CD4-positive, alpha-beta T cell (primary cell): Measurements from ENCODE around the gene PCDHA1. TPM values are rescaled to one million over a fixed set of nuclear protein-coding genes. Genes with fewer than 3 reads are reported as not detected.
"Not testable (repeated sequence)": the region's sequence is repeated elsewhere in the genome, so short reads cannot be mapped to it uniquely, and the experiment has no call there.

ENCODE experiments used
- ATAC-seq: fragments of 200-7000 bp; cut with Tn5 transposase; one replicate; pipeline ENCODE4 v1.10.0; 2022; ENCODE audit warnings: mild to moderate bottlenecking; ENCODE audit not compliant: poor library complexity
- CTCF ChIA-PET: fragments of 350-600 bp; sonication (Branson Sonifier 250); formaldehyde crosslinking; loops from one replicate; lab custom pipeline; 2021; ENCODE audit warnings: antibody characterized with exemption, inconsistent platforms; lab: Charles Lee
- POLR2A ChIA-PET: fragments of 350-600 bp; sonication (Branson Sonifier 250); formaldehyde crosslinking; loops from one replicate; lab custom pipeline; 2021; ENCODE audit warnings: antibody characterized with exemption, inconsistent platforms; lab: Charles Lee
- DNase-seq, 14 experiments: peaks; one replicate each; pipeline ENCODE4 v3.0.0-alpha.2; 2013 to 2020; ENCODE audit warnings: mixed read lengths in 2 of 14
- H3K27ac ChIP-seq, 2 donors: one replicate each; pipeline versions ENCODE4 v1.5.1 to v1.7.0; 2013; ENCODE audit warnings: low read length in 2 of 2, low read depth in 1 of 2, mild to moderate bottlenecking in 1 of 2
- H3K27me3 ChIP-seq, 2 experiments: 1 replicate in 1 of 2; 2 replicates in 1 of 2; pipeline versions ENCODE4 v1.6.1 to v1.7.0; 2013; ENCODE audit warnings: low read length in 2 of 2, control low read depth in 1 of 2, mild to moderate bottlenecking in 1 of 2, moderate library complexity in 1 of 2; ENCODE audit not compliant: insufficient read depth in 2 of 2, control insufficient read depth in 1 of 2
- H3K36me3 ChIP-seq: one replicate; pipeline ENCODE4 v1.6.1; 2013; ENCODE audit warnings: low read length, control low read depth; ENCODE audit not compliant: insufficient read depth
- H3K4me1 ChIP-seq: one replicate; pipeline ENCODE4 v1.6.1; 2013; ENCODE audit warnings: low read length, control low read depth; ENCODE audit not compliant: insufficient read depth
- H3K4me3 ChIP-seq: one replicate; pipeline ENCODE4 v1.5.1; 2013; ENCODE audit warnings: mild to moderate bottlenecking, low read length, moderate library complexity
- H3K9me3 ChIP-seq, 2 experiments: 1 replicate in 1 of 2; 2 replicates in 1 of 2; pipeline versions ENCODE4 v1.6.1 to v1.7.0; 2013; ENCODE audit warnings: low read length in 2 of 2, mild to moderate bottlenecking in 2 of 2, control low read depth in 1 of 2, moderate library complexity in 1 of 2; ENCODE audit not compliant: control insufficient read depth in 1 of 2, insufficient read depth in 1 of 2
- H3K27ac Mint-ChIP-seq: one replicate; pipeline ENCODE4 v1.8.0; 2020; ENCODE audit warnings: mixed read lengths
- H3K27me3 Mint-ChIP-seq: one replicate; pipeline ENCODE4 v1.8.0; 2021; ENCODE audit warnings: mixed read lengths
- H3K36me3 Mint-ChIP-seq: one replicate; pipeline ENCODE4 v1.8.0; 2021; ENCODE audit warnings: low read depth, mixed read lengths
- H3K4me1 Mint-ChIP-seq: one replicate; pipeline ENCODE4 v1.8.0; 2021; ENCODE audit warnings: low read depth, mixed read lengths
- H3K4me3 Mint-ChIP-seq: one replicate; pipeline ENCODE4 v1.8.0; 2020; ENCODE audit warnings: mild to moderate bottlenecking, mixed read lengths
- H3K9me3 Mint-ChIP-seq: one replicate; pipeline ENCODE4 v1.8.0; 2020; ENCODE audit warnings: mixed read lengths
- CTCF ChIP-seq: fragments of 200-600 bp; IDR thresholded peaks from one replicate; pipeline ENCODE4 v1.8.0; 2022; ENCODE audit warnings: antibody characterized with exemption, mild to moderate bottlenecking
- intact Hi-C, 2 experiments: fragments of 100-400 bp; cut with DNase I in 1 of 2; cut with micrococcal nuclease in 1 of 2; formaldehyde crosslinking; loops; one replicate each; pipeline versions ENCODE4 v1.15.1 to v1.9.0; 2023 to 2025; cut with DNase I, micrococcal nuclease
- total RNA-seq, 174 experiments: library from RNA in 2 of 174; stranded (reverse) in 2 of 174; gene quantifications; one replicate each; pipeline ENCODE4 v1.2.3 and lab custom pipeline; 2021 to 2026

Gene PCDHA1
- total RNA-seq, 2 experiments from 2014 or later = not detected

GRCh38 chr5:140840978-140841962 lies 55.3 kb downstream of the PCDHA1 start, which contains the start of gene PCDHA8:
TSS of gene PCDHA8 (plus strand) at chr5:140841187. CDS start at chr5:140841322, 135 bp downstream.
- Histone ChIP-seq H3K36me3 (no peaks in the 10 kb centered on the region), H3K4me1 (no peaks in the 10 kb centered on the region), H3K4me3 (no peak within 1 kb of the TSS), H3K27ac (no peak within 1 kb of the TSS), H3K27me3 (peaks cover 12 to 18% of the 10 kb centered on the region in 2 experiments), H3K9me3 (peaks cover 14 to 31% of the 10 kb centered on the region in 2 experiments)
- Mint-ChIP-seq H3K27ac (no peak within 1 kb of the TSS), H3K36me3 (peaks cover 5% of the 10 kb centered on the region), H3K27me3 (peaks cover 31% of the 10 kb centered on the region), H3K9me3 (peaks cover 13% of the 10 kb centered on the region), H3K4me1 (no peaks in the 10 kb centered on the region), H3K4me3 (no peak within 1 kb of the TSS)
- no peak for ATAC-seq
- TF ChIP-seq CTCF = no peak
- peak in 1 of 14 experiments; percentile 5 for DNase-seq
- intact Hi-C loops = no loop called here
- ChIA-PET POLR2A (no interaction called here), CTCF (interaction anchor here (0.6 kb wide), 1 partner anchor 715 kb away, joined by 3 read pairs; no protein-coding TSS in a partner anchor)

GRCh38 chr5:140842798-140843733 lies 57.1 kb downstream of the PCDHA1 start:
- TF ChIP-seq CTCF = no peak
- peaks cover 42% of the 10 kb centered on the region for H3K27me3 Mint-ChIP-seq
- H3K27ac Mint-ChIP-seq = no peak overlapping the region
- peaks cover 5% of the 10 kb centered on the region for H3K36me3 Mint-ChIP-seq
- no peak overlapping the region for H3K4me3 ChIP-seq
- H3K27me3 ChIP-seq = peaks cover 17 to 25% of the 10 kb centered on the region in 2 experiments
- no peaks in the 10 kb centered on the region for H3K4me1 ChIP-seq
- H3K4me3 Mint-ChIP-seq = no peak overlapping the region
- H3K36me3 ChIP-seq = no peaks in the 10 kb centered on the region
- ChIA-PET POLR2A (no interaction called here), CTCF (no interaction called here)
- no peak overlapping the region for H3K27ac ChIP-seq
- H3K4me1 Mint-ChIP-seq = no peaks in the 10 kb centered on the region
- ATAC-seq (no peak), DNase-seq (no peak)
- intact Hi-C loops = no loop called here
- peaks cover 18% of the 10 kb centered on the region for H3K9me3 Mint-ChIP-seq
- peaks cover 12 to 26% of the 10 kb centered on the region in 2 experiments for H3K9me3 ChIP-seq

GRCh38 chr5:140848139-140849102 lies 62.5 kb downstream of the PCDHA1 start, which contains the start of gene PCDHA9:
TSS of gene PCDHA9 (plus strand) at chr5:140848382. CDS start at chr5:140848496, 114 bp downstream.
- H3K36me3 Mint-ChIP-seq, ATAC-seq, H3K4me3 ChIP-seq, DNase-seq, H3K27ac Mint-ChIP-seq, H3K36me3 ChIP-seq, POLR2A ChIA-PET, H3K9me3 Mint-ChIP-seq, H3K27ac ChIP-seq, H3K4me1 ChIP-seq, intact Hi-C loops, CTCF ChIA-PET, H3K4me1 Mint-ChIP-seq, H3K4me3 Mint-ChIP-seq: not testable (repeated sequence)
- H3K27me3 ChIP-seq = peaks cover 15 to 18% of the 10 kb centered on the region in 2 experiments
- peaks cover 7 to 29% of the 10 kb centered on the region in 2 experiments for H3K9me3 ChIP-seq
- H3K27me3 Mint-ChIP-seq = peaks cover 36% of the 10 kb centered on the region

GRCh38 chr5:140849831-140850634 lies 64.1 kb downstream of the PCDHA1 start:
- CTCF ChIA-PET, H3K4me1 Mint-ChIP-seq, H3K36me3 ChIP-seq, H3K4me1 ChIP-seq, DNase-seq, H3K36me3 Mint-ChIP-seq, ATAC-seq, POLR2A ChIA-PET, intact Hi-C loops, H3K9me3 Mint-ChIP-seq, H3K4me3 ChIP-seq, H3K27ac Mint-ChIP-seq, H3K27ac ChIP-seq, H3K4me3 Mint-ChIP-seq: not testable (repeated sequence)
- Histone ChIP-seq H3K27me3 (peaks cover 20 to 25% of the 10 kb centered on the region in 2 experiments), H3K9me3 (peaks cover 9 to 28% of the 10 kb centered on the region in 2 experiments)
- H3K27me3 Mint-ChIP-seq = peaks cover 38% of the 10 kb centered on the region
